Stimulated activated naive CD4-positive, alpha-beta T cell (primary cell): ENCODE results near the gene INA.

ENCODE experiments used
- DNase-seq, 6 experiments: peaks; one replicate each; lab custom pipeline; 2025; lab: John Stamatoyannopoulos, UW

INA gene

DNA sequence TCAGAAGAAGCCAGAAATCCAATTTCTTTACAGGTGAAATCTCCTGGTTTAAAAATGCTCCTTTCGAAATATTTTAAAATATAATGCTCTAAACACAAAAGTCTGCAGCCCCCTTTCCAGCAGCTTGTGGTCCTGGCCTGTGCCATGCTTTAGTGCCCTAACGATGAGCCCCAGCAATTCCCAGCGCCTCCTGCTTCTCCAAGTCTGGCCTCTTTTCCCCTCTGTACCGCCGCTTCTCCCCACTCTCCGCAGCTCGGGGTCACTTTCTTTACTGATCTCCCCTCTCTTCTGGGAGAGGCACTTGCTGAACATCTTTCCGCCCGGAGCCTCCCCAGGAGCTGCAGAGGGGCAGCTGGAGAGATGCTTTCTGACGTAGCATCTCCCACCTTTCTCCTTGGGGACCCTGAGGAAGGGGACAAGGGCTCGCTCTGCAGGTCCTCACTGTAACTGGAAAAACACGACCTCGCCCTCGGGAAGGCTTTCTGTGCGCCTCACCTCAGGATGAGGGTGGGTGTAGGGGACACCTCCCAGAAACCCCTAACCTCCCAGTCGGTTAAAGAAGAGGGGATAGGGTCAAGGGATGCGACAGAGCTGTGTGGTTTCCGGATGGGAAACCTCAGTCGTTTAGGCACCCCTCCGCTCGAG, 565 bp upstream of the INA start:
- no peak for DNase-seq

DNA sequence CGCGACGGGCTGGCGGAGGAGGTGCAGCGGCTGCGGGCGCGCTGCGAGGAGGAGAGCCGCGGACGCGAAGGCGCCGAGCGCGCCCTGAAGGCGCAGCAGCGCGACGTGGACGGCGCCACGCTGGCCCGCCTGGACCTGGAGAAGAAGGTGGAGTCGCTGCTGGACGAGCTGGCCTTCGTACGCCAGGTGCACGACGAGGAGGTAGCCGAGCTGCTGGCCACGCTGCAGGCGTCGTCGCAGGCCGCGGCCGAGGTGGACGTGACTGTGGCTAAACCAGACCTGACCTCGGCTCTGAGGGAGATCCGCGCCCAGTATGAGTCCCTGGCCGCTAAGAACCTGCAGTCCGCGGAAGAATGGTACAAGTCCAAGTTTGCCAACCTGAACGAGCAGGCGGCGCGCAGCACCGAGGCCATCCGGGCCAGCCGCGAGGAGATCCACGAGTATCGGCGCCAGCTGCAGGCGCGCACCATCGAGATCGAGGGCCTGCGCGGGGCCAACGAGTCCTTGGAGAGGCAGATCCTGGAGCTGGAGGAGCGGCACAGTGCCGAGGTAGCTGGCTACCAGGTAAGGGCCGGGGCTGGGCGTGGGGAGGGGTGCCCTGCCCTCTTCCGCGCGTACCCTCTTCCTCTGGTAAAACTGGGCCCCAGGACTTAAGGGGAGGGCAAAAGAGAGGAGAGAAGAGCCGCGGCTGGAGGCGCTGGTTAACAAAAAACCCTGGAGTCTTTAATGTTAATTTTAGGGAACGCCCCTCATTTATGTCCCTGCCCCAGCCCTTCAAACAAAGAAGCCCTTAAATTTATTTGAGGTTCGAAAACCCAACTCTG, 987 bp downstream of the INA start:
- no peak for DNase-seq

DNA sequence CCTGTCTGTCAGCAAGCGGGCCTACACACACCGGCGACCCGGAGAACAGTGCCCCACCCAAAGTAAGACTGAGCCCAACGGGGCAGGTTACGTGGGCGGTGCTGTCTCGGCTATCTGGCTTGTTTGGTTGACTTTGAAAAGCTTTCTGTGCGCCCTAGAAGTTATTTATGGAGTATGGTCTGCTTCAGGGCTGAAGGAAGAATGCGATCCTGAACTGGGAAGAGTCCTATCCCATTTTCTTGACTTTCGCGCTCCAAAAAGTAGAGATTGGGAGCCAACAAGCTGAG, 1.5 kb downstream of the INA start:
- no peak for DNase-seq

DNA sequence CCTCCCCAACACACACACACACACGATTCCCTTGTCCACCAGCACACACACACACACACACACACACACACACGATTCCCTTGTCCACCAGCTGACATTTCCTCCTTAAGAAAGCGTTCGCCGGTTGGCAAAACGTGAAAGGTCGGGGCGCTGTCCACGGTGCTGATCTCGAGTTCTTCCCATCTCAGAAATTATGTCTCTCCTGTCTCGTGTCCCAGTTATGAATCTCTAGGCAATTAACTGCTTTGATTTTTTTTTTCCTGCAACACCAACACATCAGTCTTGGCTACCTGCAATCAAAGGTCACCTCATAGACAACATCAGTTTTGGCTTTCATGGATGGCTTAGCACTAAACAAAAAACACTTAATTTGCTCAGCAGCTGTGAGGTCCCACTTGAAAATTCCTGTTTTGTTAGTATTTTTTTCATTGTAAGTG, 1.9 kb downstream of the INA start:
- DNase-seq = peak in 5 of 6 experiments; percentile 3 to 45 (median 15)

DNA sequence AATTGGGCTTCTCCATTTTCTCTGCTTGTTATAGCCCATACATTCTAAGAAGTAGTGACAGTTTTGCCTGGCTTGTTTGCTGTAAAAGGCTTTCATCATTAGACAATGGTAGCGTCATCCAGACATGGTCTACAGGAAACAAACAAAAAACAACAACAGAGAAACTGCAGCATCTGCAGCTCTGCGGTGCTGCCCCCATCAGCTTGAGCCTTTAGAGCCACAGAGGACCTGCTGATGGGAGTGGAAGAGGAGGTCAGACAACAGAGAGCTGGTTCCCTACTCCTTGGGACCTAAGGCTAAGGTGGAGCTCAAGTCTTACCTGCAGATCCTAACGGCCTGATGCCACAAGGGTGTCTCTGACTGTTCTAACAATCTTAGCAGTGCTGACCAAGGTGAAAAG, 3.1 kb downstream of the INA start:
- DNase-seq = no peak

DNA sequence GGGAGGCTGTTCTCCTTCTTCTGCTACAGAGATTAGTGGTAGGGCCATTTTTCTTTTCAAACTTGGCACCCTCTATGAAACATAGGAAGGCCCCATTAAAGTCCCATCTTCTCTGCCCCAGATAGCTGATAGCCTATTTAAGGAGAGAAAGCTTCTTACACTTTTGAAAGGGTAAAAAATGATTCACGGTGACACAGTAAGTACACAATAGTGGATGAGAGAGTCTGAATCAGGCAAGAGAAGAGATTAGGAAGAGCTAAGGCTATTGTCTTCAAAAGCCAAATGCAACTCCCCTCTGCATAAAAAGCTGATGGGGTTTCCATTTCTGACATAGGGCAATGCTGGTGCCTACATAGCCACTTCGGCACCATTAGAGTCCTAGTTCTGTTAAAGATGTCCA, 3.6 kb downstream of the INA start:
- DNase-seq = no peak

DNA sequence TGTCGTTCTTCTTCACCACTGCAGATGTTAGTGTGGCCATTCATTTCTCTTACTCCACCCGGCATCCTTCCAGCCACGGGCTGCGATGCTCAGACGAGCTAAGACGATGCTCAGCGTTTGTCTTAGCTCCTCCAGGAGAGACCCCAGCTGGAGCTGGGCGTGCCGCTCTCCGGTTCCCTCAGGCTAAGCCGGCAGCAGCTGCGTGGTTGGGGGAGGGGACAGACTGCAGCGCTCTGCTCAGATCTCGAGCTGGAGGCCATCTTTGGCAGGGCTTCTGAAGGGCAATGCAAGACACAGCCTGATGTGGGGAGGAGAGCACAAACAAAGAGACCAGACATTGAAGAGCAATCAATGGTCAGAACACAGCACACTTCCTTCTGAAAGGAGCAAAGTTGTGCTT, 4.8 kb downstream of the INA start:
- no peak for DNase-seq

DNA sequence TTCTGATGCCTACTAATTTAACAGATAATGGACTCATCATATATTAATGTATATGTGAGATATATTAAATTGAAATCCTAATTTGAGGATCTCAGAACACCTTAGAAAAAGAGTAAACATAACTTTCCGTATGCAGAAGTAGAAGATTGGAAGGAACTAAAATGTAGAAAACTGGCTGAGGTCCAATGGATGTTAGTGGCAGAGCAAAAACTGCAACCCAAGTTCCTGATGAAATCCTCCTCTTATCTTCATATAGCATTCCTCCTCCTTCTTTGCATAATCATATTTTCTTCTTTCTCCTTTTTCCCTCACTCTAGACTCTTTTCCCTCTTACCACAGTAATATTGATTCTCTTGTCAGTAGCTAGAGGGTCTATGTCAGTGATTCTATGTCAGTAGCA, 6.0 kb downstream of the INA start:
- no peak for DNase-seq

DNA sequence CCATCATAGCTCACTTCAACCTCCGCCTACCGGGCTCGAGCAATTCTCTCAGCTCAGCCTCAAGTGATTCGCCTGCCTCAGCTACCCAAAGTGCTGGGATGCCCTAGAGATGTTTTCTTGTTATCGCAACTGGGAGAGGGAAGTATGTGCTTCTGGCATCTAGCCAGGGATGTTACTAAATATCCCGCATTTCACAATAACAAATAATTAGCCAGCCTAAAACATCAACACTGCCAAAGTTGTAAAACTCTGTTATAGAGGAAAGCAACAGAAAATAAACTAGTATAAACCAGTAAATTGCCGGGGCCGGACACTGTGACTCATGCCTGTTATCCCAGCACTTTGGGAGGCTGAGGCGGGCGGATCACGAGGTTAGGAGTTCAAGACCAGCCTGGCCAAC, 7.2 kb downstream of the INA start:
- no peak for DNase-seq

DNA sequence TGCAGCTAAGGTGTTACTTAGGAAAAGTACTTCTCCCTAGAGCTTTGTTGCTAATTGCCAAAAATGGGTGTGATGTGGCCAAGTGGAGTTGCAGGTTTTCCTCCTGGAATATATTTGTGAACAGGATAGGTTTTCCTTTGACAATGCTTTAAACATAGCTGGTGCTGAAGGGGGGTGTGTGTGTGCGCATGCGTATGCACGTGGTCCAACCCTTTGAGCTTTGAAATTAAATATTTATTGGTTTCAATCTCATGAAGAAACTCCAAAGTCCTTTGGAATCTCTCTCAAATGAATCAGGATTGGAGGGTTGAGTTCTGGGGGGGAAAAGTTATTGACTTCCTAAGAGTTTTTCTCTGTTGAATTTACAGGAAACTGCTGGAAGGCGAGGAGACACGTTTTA, 11.1 kb downstream of the INA start:
- no peak for DNase-seq

DNA sequence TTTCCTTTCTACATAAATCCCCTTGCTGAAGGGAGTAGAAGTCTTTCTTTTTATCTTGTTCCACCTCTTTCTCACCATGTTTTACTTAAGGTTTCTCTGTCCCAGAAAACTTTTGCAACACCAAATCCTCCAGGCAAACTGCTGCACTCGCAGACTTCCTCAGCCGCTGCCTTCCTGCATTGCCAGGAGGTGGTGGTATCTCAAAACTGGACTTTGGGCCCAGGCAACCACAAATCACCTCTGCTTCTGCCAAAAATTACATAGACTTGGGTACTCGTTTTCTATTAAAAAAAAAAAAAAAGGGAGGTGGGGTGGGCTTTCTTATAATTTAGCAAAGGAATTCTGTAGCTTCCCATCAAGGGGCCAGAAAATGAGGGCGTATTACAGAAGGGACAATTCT, 14.7 kb downstream of the INA start:
- DNase-seq = no peak

DNA sequence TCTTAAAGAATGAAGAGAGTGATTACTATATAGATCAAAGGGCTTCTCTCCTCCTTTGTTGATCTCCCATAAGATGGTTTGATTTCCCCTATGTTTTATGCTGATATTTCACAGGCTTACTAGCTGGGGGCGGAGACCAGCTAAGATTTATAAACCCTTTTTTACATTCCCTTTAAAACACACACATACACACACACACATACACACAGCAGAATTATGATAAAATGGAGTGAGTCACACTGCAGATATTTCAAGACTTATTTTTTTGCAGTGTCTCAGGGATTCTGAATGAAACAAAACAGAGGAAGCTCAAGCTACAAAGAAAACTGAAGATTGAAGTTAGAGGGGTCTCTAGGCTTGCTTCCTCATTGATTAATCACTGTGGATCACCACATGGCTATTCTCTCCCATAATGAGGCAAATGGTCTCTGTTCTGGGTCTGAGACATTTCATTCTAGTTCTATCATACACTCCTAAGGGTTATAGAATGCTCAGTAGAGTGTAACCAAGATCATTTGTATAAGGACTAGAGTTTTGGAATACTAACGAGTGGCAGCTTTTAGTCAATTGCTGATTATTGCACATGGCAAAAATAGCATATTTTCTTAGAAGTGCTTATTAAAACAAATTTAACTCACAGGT, 18.6 kb downstream of the INA start:
- DNase-seq = no peak

DNA sequence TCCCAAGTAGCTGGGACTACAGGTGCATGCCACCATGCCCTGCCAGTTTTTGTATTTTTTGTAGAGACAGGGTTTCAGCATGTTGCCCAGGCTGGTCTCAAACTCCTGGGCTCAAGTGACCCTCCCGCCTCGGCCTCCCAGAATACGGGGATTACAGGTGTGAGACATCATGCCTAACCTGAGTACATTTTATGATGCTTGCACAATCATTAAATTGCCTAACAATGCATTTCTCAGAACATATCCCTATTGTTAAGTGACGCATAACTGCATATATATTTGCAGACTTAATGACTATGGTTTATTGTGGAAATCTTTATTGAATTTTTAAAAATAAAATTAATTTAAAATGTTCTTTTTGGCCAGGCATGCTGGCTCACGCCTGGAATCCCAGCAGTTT, 30.7 kb downstream of the INA start:
- no peak for DNase-seq

DNA sequence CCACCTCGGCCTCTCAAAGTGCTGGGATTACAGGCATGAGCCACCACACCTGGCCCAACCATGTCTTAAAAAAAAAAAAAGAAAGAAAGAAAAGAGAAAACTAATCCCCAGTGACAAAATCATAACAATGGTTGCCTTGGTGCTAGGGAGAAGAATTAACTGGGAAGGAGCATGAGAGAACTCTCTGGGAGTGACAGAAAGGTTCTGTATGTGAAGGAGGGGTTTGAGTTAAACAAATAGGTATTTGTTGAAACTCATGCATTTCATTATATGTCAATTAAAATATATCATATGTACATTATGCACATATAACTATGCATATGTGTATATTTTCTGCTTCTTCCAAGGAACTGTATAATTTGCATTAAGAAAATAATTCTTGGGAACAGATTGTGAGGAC, 33.3 kb downstream of the INA start:
- no peak for DNase-seq

DNA sequence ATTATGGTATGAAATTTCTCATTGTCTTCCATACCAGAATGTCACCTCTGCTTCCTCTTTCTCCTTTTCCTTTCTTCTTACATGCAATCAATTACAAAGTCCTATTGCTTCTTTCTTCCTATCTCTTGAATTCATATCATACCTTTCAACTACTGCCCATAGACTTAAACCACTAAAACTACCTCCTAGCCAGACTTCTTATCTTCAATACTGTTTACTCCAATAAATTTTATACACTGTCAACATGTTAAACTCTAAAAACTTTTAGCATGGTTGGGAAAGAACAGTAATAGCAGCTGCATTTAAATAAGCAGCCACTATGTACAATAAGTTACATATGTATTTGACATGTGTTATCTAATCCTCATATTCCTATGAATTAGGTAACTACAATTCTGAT, 39.1 kb downstream of the INA start:
- DNase-seq = no peak

DNA sequence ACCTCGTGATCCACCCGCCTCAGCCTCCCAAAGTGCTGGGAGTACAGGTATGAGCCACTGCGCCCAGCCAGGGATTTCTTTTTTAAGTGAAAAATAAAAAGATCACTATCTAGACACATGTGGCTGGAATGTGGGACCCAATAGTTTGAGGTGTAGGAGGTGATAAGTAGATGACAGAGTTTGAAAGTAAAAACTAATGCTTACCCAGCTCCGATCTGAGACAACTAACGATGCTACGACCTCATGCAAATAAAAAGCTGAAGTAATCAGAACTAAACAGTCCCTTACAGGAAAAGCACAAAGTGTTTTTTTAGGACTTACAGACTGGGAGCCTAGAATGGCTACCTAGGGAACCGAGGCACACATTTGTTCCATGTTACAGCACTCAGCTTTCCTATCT, 51.0 kb downstream of the INA start:
- DNase-seq = no peak

DNA sequence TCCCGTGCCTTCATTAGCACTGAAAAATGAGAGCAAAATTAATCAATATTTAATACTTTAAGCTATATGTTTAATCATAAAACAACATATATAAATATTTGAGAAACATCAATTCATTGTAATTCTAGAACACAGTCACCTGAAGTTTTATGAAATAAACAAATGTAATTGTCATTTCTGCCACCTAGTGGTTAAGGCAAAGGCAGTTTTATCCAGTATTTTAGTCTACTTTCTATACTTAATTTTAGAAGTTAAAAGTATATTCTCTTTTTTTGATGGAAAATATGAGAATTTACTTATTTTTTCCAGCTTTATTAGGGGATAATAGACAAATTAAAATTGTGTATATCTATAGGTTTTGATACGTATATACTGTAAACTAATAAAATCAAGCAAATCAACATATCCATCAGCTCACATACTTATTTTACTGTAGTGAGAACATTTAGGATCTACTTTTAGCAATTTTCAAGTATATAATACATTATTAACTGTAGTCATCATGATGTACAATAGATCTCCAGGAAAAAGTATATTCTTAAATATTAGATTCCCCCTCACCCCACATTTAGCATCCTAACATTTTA, 57.1 kb downstream of the INA start:
- peak in 2 of 6 experiments; percentile 15 to 21 for DNase-seq

DNA sequence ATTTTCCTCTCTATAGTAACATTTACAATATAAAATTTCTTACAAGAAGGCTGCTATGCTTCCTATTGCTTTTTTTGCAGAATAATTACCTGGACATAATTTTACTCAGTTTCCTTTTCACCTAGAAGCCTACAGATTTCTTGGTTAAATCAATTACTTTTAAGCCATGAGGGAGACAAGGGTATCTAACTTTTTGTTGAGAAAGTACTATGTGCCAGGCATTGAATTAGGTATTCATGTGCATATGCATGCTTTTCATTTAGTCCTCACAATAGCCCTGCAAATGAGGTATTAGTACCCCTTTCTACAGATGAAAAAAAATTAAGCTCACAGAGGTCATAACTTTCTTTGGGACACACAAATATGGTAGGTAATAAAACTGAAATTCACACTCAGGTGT, 57.6 kb downstream of the INA start:
- DNase-seq = no peak

DNA sequence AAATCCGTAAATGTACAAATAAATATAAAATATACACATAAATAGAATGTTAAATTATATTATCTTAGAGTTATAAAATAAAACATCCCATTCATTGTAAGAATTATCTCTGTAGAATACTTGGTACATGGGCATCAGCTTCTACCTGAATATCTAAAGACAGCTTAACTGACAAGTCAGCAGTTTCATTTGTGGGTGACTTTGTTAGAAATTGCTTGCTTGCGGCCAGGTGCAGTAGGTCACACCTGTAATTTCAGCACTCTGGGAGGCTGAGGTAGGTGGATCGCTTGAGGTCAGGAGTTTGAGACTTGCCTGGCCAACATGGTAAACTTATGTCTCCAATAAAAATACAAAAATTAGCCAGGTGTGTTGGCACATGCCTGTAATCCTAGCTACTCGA, 59.4 kb downstream of the INA start:
- no peak for DNase-seq
